Stimulated activated CD8-positive, alpha-beta memory T cell treated with anti-CD3 and anti-CD28 coated beads, Interleukin-2, amount 100 ng/mL, for 48 hours (primary cell): ENCODE data around the gene FGF6.
"Not testable (repeated sequence)": the region's sequence is repeated elsewhere in the genome, so short reads cannot be mapped to it uniquely, and the experiment has no call there.

Source experiments
- DNase-seq, 2 donors: peaks; one replicate each; pipeline ENCODE4 v3.0.0-alpha.2; 2020; ENCODE audit warnings: low read depth in 2 of 2

FGF6 gene

DNA sequence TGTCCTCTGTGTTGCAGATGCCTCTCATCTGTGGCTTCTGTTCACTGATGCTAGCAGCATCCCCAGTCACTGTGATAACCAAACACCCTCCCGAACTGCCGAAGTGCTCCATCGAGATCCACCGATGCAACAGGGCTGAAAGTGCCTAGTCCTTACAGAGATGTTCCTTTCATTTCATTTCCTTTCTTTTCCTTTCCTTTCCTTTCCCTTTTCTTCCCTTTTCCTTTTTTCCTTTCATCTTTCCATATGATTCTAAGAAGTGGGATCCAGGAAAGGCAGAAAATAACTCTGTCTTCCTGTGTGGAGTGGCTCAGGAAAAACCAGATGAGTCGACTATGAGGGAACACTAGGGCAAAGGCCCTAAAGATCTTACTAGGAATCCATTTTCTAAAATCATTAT, 26.7 kb downstream of the FGF6 start:
- no peak for DNase-seq

DNA sequence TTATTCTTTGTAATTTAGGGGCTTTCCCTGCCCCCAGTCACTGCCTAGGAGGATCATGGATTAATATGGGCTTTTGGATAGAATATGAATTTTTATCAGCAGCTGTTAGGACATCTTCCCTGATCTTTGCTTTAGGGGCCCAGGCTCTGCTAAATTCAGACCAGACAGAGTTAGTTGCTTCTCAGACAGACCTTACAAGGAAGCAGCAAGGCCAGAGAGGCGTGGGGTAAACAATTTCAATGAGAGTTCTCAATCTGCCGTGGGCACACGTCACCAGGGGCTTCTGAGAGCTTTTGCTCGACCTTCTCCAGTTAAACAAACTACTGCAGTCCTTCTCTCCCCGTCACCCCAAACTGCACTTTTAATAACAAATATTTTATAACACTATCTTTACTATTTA, 27.7 kb downstream of the FGF6 start:
- no peak for DNase-seq

DNA sequence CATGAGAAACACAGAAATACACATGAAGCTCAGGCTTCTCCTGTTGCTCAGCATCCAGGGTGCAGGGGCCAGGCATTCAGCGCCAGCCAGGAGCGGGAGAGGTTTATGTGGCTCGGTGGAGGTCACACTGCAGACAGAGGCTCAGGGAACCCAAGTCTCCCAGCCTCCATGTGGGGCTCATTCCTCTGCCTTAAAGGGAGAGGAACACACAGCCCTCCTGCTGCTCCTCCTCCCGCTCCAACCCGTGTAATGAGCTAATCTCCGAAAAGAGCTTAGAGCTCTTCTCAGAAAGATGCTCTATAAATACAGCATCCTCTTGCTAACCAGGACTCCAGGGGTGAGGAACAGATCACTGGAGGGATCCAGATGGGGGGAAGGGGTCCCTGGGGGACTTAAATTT, 28.2 kb downstream of the FGF6 start:
- no peak for DNase-seq

DNA sequence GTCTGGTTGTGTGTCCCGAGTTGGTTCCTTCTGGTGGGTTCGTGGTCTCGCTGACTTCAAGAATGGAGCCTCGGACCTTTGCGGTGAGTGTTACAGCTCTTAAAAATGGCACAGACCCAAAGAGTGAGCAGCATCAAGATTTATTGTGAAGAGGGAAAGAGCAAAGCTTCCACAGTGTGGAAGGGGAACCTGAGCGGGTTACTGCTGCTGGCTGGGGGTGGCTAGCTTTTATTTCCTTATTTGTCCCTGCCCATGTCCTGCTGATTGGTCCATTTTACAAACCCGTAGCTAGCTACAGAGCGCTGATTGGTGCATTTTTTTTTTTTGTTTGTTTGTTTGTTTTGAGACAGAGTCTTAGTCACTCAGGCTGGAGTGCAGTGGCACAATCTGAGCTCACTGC, 29.3 kb downstream of the FGF6 start:
- DNase-seq, result no peak

DNA sequence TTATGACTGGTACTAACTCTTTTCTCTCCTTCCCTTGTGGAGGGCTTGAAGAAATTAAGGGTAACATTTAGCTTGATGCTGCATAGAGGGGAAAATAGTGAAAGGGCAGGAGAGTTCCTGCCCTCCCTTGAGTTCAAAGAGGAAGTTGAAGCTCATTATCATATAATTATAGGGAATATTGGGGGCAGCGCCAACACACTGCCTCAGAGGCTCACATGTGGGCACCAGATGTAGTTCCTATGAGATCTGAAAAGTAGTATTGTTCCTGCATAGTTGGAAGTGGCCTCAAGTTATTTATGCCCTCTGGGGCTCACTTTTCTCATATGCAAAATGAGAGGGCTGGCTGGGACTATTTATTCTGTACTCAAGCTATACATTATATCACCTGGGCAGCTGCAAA, 33.1 kb downstream of the FGF6 start:
- no peak for DNase-seq

DNA sequence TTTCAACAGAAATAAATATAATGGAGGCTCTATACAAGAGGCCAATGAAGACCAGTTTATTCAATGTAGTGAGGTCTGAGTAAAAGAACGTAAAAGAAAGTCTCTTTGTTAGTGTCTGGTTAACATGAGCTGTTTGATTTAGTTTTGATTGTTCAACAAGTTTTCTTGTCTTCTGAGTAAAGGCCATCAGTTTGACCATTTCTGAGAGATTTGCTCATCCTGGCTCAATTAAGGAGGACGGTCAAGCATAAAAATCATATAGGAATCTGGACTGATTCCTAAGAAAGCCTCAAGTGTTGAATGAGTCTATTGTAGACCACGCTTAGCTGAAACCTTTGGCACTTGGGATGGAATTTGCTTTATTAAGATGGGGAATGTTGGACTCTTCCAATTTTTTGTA, 33.6 kb downstream of the FGF6 start:
- no peak for DNase-seq

DNA sequence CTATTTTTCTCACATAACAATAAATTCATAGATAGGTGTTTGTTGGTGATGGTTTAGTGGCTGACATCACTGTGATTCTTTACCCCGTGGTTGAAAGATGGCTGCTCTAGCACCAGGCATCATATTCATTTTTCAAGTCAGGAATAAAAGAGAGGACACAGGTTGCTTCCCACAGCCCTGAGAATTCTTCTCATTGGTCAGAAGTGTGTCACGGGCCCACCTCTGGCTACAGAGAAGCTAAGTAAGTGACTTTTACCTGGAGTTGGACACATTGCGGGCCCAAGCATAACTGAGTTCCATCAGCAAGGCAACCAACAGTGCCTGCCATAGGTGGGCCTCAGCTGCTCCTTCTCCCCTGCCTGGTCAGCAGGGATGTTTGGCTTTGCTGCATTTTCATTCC, 38.5 kb downstream of the FGF6 start:
- DNase-seq, result no peak

DNA sequence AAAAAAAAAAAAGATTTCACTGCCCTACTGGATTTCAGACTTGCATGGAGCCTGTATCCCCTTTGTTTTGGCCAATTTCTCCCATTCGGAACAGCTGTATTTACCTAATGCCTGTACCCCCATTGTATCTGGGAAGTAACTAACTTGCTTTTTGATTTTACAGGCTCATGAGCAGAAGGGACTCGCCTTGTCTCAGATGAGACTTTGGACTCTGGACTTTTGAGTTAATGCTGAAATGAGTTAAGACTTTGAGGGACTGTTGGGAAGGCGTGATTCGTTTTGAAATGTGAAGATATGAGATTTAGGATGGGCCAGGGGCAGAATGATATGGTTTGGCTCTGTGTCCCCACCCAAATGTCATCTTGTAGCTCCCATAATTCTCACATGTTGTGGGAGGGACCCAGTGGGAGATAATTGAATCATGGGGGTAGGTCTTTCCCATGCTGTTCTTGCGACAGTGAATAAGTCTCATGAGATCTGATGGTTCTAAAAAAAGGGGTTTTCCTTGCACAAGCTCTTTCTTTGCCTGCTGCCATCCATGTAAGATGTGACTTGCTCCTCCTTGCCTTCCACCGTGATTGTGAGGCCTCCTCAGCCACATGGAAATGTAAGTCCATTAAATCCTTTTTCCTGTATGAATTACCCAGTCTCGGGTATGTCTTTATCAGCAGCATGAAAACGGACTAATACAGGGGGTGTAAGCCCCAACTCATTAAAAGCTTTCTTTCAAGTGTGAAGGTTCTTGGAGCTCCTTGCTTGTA, 40.6 kb downstream of the FGF6 start:
- DNase-seq, result not testable (repeated sequence)

DNA sequence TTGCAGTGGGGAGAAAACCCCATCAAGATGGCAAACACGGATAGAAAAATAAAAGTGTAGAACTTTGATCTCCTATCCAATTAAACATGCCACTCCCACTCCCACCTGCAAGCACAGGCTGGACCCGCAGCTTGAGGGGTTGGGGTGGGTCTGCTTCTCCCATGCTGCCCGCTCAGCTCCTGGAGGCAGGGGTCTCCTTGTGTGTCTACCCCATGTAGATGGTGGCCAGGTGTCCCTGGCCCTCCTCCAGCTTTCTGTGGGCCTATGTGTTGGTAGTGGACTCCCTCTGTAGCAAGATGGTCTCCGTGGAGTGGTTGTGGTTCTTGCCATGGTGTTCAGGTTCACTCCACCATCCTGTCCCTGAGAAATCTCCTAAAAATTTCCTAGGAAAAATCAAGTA, 42.6 kb downstream of the FGF6 start:
- no peak for DNase-seq

DNA sequence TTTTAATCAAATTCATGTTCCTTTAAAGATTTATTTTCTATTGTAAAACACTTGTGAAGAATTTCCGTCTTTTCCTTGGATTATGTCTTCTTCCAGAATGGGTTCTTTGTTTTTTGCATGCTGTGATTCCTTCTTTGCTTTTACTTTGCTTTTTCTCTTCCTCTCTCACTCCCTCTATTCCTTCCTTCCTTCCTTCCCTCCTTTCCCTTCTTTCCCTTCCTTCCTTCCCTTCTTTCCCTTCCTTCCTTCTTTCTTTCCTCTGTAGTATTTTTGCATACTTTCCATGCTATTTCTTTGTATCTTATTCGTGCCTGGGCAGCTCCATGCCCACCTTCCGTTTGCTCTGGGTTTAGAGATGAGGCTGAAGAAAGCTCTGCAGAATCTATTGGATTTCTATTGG, 44.5 kb downstream of the FGF6 start:
- no peak for DNase-seq

DNA sequence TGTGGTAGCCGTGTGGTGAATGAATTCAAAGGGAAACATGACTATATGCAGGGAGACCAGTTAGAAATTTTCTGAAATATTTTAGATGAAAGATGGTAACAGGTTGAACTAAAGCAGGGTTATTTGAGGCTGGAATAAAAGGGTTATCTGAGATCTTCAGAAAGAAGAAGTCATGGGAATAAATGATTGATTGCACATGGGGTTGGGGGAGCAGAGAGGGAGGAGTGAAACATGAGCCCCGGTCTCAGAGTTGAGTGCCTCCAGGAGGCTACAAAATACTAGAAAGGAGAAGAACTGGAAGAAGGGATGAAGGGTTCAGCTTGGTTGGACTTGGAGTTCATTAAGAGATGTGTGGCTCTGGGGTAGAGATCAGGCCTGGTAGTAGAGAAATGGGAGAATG, 49.8 kb downstream of the FGF6 start:
- no peak for DNase-seq

DNA sequence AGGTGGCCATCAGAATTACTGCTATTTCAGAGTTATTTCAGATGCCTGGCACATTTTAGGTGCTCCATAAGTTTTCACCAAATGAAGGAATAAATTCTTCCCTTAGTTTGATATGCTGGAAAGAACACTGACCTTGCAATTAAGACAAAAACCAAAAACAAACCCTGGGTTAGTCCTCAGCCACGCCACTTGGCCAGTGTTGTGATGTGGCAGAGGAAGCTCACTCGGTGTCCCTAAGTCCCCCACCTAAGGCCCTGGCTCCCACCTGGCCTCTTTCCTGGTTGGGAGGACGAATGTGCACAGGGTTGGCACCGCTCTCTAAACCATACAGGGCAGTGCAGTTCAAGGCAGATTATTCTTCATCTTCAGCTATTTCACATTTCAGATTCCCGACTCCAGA, 52.4 kb downstream of the FGF6 start:
- DNase-seq, result no peak

DNA sequence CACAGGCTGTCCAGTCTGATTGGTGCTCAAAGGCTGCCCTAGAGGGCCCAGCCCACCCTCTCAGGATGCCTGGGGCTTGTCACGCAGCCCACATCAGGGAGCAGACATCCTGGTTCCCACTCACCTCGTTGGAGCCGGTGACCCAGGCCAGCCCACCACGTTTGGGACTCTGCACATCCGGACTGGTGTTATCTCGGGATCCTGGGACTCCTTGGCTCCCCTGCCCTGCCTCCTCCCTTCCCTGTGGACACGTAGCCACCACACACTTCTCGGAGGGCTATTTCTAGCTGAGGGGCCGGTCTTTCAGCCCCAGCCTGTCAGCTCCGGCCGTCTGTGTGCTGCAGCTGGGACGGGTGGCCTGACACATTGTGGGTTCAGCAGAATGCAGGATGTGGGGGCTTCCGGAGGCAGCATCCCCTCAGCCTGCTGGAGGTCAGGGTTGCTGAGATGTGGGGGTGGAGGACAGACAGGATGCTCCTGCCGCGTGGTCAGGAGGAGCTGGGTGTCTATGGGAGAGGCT, 53.3 kb downstream of the FGF6 start:
- no peak for DNase-seq

DNA sequence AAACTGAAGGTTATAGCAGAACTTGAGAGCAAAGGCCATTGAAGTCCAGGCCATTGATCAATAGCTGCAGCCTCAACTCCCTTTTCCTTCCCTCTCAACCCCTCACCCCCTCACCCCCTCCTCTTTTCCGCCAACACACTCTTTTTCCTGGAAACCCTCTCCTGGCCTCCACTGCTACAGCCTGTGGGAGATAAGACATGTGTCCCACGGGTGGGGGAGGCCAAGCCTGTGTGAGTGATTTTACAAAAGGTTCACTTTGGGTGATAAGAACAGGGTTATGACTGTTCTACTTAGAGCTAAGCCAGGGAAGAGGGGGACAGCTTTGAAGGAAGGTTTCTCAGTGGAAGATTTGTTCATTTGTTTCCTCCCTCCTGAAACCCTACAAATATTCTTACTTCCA, 57.0 kb downstream of the FGF6 start:
- no peak for DNase-seq

DNA sequence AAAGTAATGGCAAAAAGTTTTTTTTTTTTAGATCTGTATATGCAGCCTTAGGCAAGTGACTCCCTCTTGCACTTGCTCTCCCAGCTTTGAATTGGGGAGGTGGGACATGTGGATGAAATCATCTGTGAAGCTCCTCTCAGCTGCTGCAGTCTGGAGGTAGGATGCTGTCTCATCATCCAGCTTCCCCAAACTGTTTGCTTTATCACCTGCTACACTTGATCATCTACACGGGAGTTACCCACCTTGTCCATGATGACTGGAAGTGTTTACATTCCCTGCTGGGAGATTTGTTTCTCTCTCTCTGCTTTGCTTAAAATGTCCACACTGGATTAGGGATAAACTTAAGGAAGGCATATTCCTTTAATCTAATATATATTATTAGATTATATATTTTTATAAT, 57.6 kb downstream of the FGF6 start:
- DNase-seq, result no peak

DNA sequence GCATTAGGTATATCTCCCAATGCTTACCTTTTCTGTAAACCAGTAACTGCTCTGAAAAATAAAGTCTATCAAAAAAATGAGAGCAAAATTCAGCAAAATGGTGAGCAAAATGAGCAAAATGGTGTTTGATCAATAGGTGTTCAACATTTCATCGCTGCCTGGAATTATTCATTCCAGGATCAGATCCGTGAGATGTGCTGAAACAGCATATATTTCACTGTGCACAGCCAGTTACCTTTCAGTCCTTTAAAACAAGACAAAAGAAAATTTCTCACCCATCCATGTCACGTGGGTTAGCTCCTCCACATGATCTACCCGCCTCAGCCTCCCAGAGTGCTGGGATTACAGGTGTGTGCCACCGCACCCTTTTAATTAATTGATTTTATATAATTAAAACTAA, 58.0 kb downstream of the FGF6 start:
- no peak for DNase-seq

DNA sequence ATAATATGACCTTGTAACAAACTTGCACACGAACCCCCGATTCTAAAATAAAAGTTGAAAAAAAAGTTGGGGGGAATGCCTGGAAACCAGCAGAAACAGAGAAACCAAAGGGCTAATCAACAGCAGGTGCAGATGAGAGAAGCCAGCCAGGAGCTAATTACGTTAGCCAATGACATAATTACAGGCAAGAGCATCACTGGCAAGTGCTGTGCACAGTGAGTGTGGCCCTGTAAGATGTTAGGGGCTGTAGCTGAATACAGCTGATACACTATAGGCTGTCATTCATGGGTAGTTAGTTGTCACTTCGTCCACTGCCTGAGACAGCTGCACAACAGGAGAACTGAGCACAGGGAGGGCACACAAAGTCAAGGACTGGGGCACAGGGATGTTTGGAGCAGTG, 58.8 kb downstream of the FGF6 start:
- no peak for DNase-seq
